Stimulated activated CD8-positive, alpha-beta memory T cell treated with anti-CD3 and anti-CD28 coated beads, Interleukin-2, amount 100 ng/mL, for 1 hour (primary cell): ENCODE results near the gene DIPK1B.

Experiments
- DNase-seq, 2 donors: peaks; one replicate each; pipeline ENCODE4 v3.0.0-alpha.2; 2020; ENCODE audit warnings: low read depth in 2 of 2

Gene DIPK1B

GRCh38 chr9:136686794-136687711 lies 25.3 kb upstream of the DIPK1B start, which contains the start of gene AGPAT2:
Gene AGPAT2, minus strand, starts transcription at chr9:136687457. Its CDS starts 100 bp downstream, at chr9:136687357.
- peak; percentile 41 to 53 for DNase-seq

DNA sequence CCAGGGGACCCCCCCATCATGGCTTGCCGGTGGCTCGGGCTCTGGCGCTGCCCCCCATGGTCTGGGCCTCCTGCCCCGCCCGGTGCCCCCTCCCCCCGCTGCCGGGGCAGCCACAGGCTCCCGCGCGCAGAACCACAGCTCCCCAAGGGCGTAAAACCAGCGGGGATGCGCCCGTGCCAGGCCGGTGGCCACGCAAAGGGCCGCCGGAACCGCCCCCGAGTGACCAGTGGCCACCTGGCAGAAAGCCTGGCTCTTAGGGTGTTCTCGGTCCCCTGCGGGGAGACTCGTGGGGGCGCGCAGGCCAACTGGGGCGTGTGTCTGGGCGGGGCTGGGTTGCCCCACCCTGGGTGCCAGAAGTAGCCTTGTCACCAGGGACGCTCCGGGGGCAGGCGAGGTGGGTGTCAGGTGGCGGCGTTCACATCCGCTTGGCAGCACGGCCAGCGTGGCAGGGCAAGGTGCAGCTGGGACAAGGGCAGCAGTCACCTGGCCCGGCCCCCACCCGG lies 24.6 kb upstream of the DIPK1B start:
- DNase-seq, result no peak

- DNase-seq, result no peak
These were observed 23.9 kb upstream of the DIPK1B start for GRCh38 chr9:136688274-136689107.

DNA sequence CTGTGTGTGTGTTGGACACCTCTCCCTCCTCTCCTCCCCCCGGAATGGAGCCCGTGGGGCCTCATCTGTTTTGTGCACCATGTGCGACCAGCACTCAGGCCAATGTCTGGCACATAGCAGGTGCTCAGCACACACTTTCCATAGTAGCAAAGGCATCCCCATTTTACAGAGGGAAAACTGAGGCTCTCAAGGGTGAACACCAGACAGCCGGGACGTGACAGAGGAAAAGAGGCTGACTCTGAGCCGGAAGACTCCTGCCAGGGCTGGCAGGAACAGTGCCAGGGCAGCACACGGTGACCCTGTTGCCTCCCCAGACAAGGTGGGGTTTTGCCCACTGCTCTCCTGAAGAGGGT lies 23.3 kb upstream of the DIPK1B start:
- DNase-seq, result no peak

- DNase-seq, result no peak
These were observed 22.1 kb upstream of the DIPK1B start for GRCh38 chr9:136690104-136690805.

GRCh38 chr9:136690806-136691261 lies 21.5 kb upstream of the DIPK1B start:
- no peak for DNase-seq

GRCh38 chr9:136691316-136692184 lies 20.8 kb upstream of the DIPK1B start:
- no peak for DNase-seq

DNA sequence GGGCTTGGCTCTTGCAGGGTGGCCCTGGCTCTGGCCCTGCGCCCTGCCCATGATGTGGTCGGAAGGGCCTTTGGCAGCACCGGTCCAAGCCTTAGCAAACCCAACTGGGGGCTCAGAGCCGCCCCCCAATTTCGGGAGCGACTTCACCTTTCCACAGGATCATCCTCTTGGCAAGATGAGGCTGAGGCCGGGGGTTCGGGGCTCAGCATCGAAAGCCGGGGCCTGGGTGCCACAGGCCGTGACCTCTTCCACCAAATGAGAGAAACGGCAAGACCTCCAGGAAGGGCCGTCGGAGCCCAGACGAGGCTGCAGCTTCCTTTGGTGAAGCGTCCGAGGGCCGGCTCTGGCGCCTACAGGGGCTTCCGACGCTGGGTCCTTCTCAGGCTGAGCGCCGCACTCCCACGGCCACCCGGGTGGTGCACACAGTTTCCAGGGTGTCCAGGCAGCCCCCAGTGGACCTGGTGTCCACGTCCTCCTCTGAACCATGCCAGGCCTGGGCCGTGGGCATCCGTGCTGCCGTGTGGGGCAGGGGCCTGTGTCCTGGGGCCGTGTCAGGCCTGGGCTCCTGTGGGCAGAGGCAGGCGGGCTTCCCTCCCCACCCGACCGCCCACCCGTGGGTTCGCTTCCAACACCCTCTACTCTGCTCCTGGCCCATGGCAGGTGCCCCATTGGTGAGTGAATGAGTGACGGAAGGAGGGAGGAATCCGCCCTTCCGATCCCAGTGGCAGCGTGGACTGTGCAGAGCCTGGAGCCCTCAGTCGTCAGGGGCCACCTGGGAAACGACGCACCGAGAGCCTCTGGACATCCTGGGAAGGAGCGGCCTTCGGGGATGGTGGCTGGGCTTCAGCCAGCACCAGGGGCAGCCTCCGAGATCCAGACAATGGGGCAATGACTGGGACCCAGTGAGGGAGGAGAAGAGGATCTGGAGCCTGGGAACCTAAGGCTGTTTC lies 19.9 kb upstream of the DIPK1B start:
- DNase-seq, result no peak

- no peak for DNase-seq
These were observed 19.3 kb upstream of the DIPK1B start for GRCh38 chr9:136693135-136693489.

DNA sequence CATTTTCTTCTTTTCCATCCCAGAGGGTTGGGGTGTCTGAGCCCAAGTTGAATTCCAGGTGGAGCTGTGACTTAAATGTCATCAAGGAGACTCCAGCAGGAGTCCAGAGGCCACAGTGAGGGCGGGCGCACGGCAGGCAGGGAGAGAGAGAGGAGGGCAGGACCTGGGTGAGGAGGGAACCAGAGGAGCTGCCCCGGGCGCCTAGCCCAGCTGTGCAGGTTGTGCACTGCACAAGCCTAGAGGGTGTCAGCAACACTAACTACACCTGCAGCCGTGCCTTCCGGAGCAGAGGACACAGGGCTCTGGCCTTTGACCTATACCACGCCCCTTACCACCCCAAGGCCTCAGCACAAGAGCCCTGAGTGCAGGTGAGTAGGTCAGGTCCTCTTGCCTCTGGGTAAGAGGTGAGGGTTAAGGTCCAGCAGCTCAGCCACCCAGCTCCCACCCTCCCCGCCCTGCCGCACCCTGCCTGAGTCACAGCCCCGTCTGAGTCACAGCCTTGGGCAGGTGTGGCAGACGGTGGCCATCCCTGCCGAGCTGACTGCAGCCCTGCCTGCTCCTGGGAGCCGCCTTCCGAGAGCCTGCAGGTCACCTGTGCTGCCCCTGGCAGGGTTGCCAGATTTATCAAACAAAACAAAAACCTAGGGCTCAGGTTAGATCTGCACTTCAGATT lies 18.7 kb upstream of the DIPK1B start:
- no peak for DNase-seq

DNA sequence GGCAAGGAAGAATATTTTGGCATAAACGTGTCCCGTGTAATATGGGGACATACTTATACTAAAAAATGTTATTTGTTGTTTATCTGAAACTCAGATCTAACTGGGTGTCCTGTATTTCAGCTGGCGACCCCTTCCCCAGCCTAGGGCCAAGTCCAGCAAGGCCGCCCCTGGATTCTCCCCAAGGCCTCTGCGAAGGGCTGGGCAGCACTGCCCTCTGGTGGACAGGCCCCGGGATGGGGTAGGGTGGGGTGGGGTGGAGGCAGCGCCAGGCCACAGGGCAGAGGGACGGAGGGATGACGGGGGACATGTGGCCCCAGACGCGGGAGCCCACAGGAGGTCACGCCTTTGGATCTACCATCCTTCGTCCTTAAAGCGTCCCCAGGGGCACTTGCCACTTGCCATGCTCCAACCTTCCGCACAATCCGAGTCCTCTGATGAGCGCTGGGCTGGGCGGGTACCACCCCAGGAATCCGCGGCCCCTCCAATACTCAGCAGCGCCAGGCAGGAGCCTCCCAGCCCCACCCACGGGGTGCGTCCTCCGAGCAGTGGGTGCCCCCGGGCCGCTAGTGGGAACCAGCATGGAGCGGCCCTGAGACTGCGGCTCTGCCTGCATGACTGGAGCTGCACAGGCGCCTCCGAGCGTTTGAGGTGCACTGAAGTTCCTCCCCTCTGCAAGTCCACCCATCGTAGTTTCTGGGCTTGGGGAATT lies 18.1 kb upstream of the DIPK1B start:
- no peak for DNase-seq

DNA sequence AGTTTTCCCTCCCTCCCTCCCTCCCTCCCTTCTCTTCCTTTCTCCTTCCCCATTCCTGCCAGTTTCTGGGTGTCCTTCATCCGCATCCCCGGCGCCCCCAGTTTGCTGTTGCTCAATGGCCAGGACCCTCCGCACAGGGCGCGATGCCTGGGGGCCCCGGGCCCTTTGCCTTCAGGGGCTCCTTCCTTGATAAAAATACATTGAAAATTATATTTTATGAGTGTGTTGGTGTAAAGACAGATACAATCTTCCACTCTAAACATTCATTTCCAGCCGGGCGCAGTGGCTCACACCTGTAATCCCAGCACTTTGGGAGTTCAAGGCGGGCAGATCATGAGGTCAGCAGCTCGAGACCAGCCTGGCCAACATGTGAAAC lies 17.5 kb upstream of the DIPK1B start:
- DNase-seq, result no peak

DNA sequence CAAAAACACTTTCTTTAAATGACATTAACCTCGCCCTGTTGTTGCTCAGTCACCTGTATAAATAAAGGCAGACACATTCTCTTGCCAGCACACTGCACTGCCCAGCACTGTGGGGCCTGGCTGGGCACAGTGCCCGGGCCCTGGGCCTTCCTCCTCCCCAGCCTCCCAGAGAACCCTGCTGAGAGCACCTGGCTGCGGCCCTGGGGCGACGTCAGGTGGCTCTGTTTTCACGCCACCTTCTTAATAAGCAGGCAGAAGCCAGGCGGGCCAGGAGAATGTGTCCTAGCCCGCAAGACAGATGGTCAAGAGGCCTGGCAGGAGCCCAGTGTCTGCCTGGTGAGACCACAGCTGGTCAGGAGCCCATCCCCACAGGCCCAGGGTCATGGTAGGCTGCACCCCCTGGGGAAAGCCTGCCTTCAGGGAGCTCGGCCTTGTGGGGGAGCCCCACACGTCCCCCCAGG lies 16.9 kb upstream of the DIPK1B start:
- DNase-seq, result no peak

- no peak for DNase-seq
These were observed 16.4 kb upstream of the DIPK1B start for GRCh38 chr9:136695955-136696354.

DNA sequence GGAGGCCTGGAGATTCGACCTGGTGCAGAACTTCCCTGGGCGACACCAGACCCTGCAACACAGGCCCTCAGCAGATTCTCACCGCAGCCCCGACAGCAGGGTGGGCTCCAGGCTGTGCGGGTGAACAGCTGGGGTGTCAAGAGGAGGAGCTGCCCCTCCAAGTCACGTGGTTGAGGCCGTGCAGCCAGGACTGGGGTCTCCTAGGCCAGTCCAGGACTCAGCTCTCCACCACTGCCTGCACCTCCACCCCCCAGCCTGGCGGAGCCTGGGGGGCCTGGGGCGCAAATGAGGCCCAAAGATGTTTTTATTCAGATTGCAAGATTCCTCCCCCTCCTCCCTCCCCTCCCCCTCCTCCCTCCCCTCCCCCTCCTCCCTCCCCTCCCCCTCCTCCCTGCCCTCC lies 15.9 kb upstream of the DIPK1B start:
- DNase-seq, result no peak

GRCh38 chr9:136697146-136697820 lies 15.1 kb upstream of the DIPK1B start:
- no peak for DNase-seq

DNA sequence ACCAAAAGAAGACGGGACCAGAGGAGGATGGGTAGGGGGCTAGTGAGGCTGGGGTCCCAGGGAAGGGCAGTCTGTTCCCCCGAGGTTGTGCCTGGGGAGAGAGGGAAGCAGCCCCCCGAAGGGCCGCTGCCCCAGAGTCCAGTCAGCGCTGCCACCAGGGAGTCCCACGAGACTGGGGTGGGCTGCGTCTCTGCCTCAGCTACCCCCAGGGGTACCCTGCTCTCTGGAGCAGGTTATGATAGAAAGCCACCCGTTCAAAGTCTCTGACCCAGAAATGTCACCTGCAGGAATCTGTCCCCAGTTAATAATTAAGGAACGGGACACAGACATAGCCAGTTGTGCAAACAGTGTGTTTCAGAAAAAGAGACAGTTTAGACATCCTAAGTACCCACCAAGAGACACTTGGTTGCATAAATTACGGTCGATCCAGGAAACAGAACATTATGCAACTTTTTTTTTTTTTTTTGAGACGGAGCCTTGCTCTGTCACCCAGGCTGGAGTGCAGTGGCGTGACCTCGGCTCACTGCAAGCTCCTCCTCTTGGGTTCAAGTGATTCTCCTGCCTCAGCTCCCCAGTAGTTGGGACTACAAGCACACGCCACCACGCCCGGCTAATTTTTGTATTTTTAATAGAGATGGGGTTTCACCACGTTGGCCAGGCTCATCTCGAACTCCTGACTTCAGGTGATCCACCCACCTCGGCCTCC lies 14.4 kb upstream of the DIPK1B start:
- DNase-seq, result no peak
